Fibroblast of lung (primary cell): Measurements from ENCODE around the gene CMSS1. TPM values are rescaled to one million over a fixed set of nuclear protein-coding genes. Genes with fewer than 3 reads are reported as not detected.

Experiments
- DNase-seq, 2 donors: peaks; one replicate each; pipeline versions ENCODE4 v3.0.0 to v3.0.0-alpha.2; 2010; ENCODE audit warnings: low read depth in 2 of 2
- H2AFZ ChIP-seq: 2 replicates; pipeline ENCODE4 v1.5.1; 2012; ENCODE audit warnings: low read length, control low read depth, inconsistent platforms
- H3K27ac ChIP-seq: 2 replicates; pipeline ENCODE4 v1.5.1; 2011; ENCODE audit warnings: low read length, control low read depth; ENCODE audit not compliant: insufficient read depth
- H3K27me3 ChIP-seq: 2 replicates; pipeline ENCODE4 v1.5.1; 2011; ENCODE audit warnings: mild to moderate bottlenecking, low read length; ENCODE audit not compliant: control insufficient read depth, insufficient read depth
- H3K36me3 ChIP-seq: 2 replicates; pipeline ENCODE4 v1.5.1; 2011; ENCODE audit warnings: low read length; ENCODE audit not compliant: control insufficient read depth, insufficient read depth
- H3K4me1 ChIP-seq: 2 replicates; pipeline ENCODE4 v1.5.1; 2011; ENCODE audit warnings: low read length; ENCODE audit not compliant: control insufficient read depth, insufficient read depth; ENCODE audit errors: extremely low read depth
- H3K4me2 ChIP-seq: 2 replicates; pipeline ENCODE4 v1.5.1; 2011; ENCODE audit warnings: low read length, control low read depth; ENCODE audit not compliant: insufficient read depth; ENCODE audit errors: extremely low read depth
- H3K4me3 ChIP-seq, 4 experiments: fragments of 200-600 bp in 1 of 4; sonication (generic) in 1 of 4; replicated peaks in 1 of 4; 2 replicates each; pipeline ENCODE4 v1.5.1; 2011 to 2016; ENCODE audit warnings: low read length in 4 of 4, low read depth in 3 of 4, mild to moderate bottlenecking in 3 of 4, control low read depth in 2 of 4, inconsistent platforms in 1 of 4, mixed read lengths in 1 of 4; ENCODE audit not compliant: insufficient read depth in 1 of 4; ENCODE audit errors: control extremely low read depth in 1 of 4
- H3K79me2 ChIP-seq: 2 replicates; pipeline ENCODE4 v1.5.1; 2012; ENCODE audit warnings: mild to moderate bottlenecking, low read length, inconsistent platforms; ENCODE audit not compliant: control insufficient read depth, insufficient read depth
- H3K9ac ChIP-seq: 2 replicates; pipeline ENCODE4 v1.5.1; 2011; ENCODE audit warnings: mild to moderate bottlenecking, low read length, control low read depth; ENCODE audit not compliant: insufficient read depth
- H3K9me3 ChIP-seq: 2 replicates; pipeline ENCODE4 v1.5.1; 2012; ENCODE audit warnings: low read depth, low read length; ENCODE audit not compliant: control insufficient read depth, insufficient read depth
- H4K20me1 ChIP-seq: 2 replicates; pipeline ENCODE4 v1.5.1; 2011; ENCODE audit warnings: low read length; ENCODE audit not compliant: control insufficient read depth, insufficient read depth; ENCODE audit errors: extremely low read depth
- CTCF ChIP-seq, 2 donors: IDR thresholded peaks in 1 of 2; conservative IDR thresholded peaks in 1 of 2; 1 replicate in 1 of 2; 2 replicates in 1 of 2; pipeline ENCODE4 v1.5.1; 2011 to 2012; ENCODE audit warnings: low read length in 2 of 2, control low read depth in 1 of 2, inconsistent platforms in 1 of 2, low read depth in 1 of 2, mild to moderate bottlenecking in 1 of 2
- EZH2 ChIP-seq: IDR thresholded peaks from 2 replicates; pipeline ENCODE4 v1.5.1; 2012; ENCODE audit warnings: low read length, control low read depth, mild to moderate bottlenecking; ENCODE audit errors: missing control alignments
- polyA plus RNA-seq, 2 donors: library from polyadenylated mRNA; depleted of rRNA in 1 of 2; stranded (reverse) in 1 of 2; unstranded in 1 of 2; fragments of >200 nt; gene quantifications; 2 replicates each; pipeline ENCODE4 v1.2.1, GENCODE V29; 2011 to 2012; ENCODE audit warnings: missing spikeins in 1 of 2
- total RNA-seq: library from RNA; depleted of rRNA; stranded (reverse); fragments of >200 nt; gene quantifications from 2 replicates; pipeline ENCODE4 v1.2.1, GENCODE V29; 2014

The CMSS1 gene
- total and polyA plus RNA-seq, 2 donors (not counting 1 experiment from before 2014, with no cell fraction given) = 6.9 to 13.2 TPM

GRCh38 chr3:100230710-100231109 is 413.0 kb downstream of the CMSS1 start:
- Histone ChIP-seq H3K4me1 (peaks cover 10% of the 10 kb centered on the region), H2AFZ (no peak overlapping the region), H3K9ac (no peak overlapping the region), H3K4me3 (no peak overlapping the region), H3K4me2 (no peak overlapping the region), H3K36me3 (no peaks in the 10 kb centered on the region), H3K79me2 (no peaks in the 10 kb centered on the region), H3K9me3 (no peaks in the 10 kb centered on the region), H3K27me3 (no peaks in the 10 kb centered on the region), H4K20me1 (no peaks in the 10 kb centered on the region), H3K27ac (no peak overlapping the region)
- TF ChIP-seq CTCF (conservative IDR thresholded peaks at IDR 0.05 in 1 of 2, IDR thresholded peaks at IDR 0.05 in 1 of 2; ENCODE audit: low read depth in 1 of 2, low read length in 2 of 2) = no peak
- no peak for TF ChIP-seq EZH2
- DNase-seq = peak in 1 of 2 donors; percentile 39

Other genes starting within 250 kb of the CMSS1 start
- 24.7 and 85.4 TPM in 2 replicates for gene COL8A1, start 179.3 kb upstream of the CMSS1 start, total RNA-seq
- 108 and 215 TPM in 2 replicates for gene COL8A1, start 179.3 kb upstream of the CMSS1 start, polyA plus RNA-seq